GM18909 (cell line): ENCODE measurements around the gene ZNF174.

Source experiments
- ATAC-seq: cut with Tn5 transposase; IDR thresholded peaks from one replicate; pipeline ENCODE4 v1.9.1; 2021; ENCODE audit warnings: mild to moderate bottlenecking; ENCODE audit not compliant: unreplicated experiment, poor library complexity

ZNF174 gene

GRCh38 chr16:3400779-3401688 lies at the start of gene ZNF174, which contains the start of gene ZSCAN32:
Gene ZNF174 (plus strand): TSS chr16:3401215. CDS start chr16:3402005, 790 bp downstream.
Gene ZSCAN32 (minus strand): TSS chr16:3401004. CDS start chr16:3397557, 3,447 bp downstream.
- ATAC-seq, result peak; percentile 96

- ATAC-seq, result no peak
These were observed 45.4 kb upstream of the ZNF174 start, which contains the start of gene OR2C1 for GRCh38 chr16:3355589-3355988. Gene OR2C1 (plus strand): TSS chr16:3355889. CDS start chr16:3355941, 52 bp downstream.

GRCh38 chr16:3356118-3356517 lies 44.9 kb upstream of the ZNF174 start:
- ATAC-seq, result no peak

GRCh38 chr16:3358871-3359270 lies 42.1 kb upstream of the ZNF174 start:
- no peak for ATAC-seq

GRCh38 chr16:3362931-3363330 lies 38.1 kb upstream of the ZNF174 start:
- no peak for ATAC-seq

GRCh38 chr16:3363793-3364192 lies 37.2 kb upstream of the ZNF174 start:
- no peak for ATAC-seq

- peak; percentile 70 for ATAC-seq
These were observed 36.1 kb upstream of the ZNF174 start for GRCh38 chr16:3364774-3365427.

GRCh38 chr16:3369073-3369472 lies 31.9 kb upstream of the ZNF174 start:
- ATAC-seq, result no peak

- no peak for ATAC-seq
These were observed 25.3 kb upstream of the ZNF174 start for GRCh38 chr16:3375680-3376079.

GRCh38 chr16:3377917-3378316 lies 23.1 kb upstream of the ZNF174 start:
- ATAC-seq, result no peak

GRCh38 chr16:3383045-3383448 lies 18.0 kb upstream of the ZNF174 start:
- ATAC-seq, result no peak

- no peak for ATAC-seq
These were observed 12.7 kb upstream of the ZNF174 start for GRCh38 chr16:3388325-3388724.

GRCh38 chr16:3389663-3390338 lies 11.2 kb upstream of the ZNF174 start:
- no peak for ATAC-seq

- ATAC-seq, result no peak
These were observed 603 bp upstream of the ZNF174 start for GRCh38 chr16:3400446-3400778.

- no peak for ATAC-seq
These were observed 843 bp downstream of the ZNF174 start for GRCh38 chr16:3401719-3402397.

- ATAC-seq, result no peak
These were observed 7.7 kb downstream of the ZNF174 start for GRCh38 chr16:3408561-3409197.

- no peak for ATAC-seq
These were observed 12.8 kb downstream of the ZNF174 start for GRCh38 chr16:3413730-3414379.

GRCh38 chr16:3431779-3432219 lies 30.8 kb downstream of the ZNF174 start:
- no peak for ATAC-seq

GRCh38 chr16:3434373-3434772 lies 33.4 kb downstream of the ZNF174 start:
- ATAC-seq, result no peak
